Heart left ventricle (tissue), 16 donors: ENCODE results near the gene SND1. TPM values are rescaled to one million over a fixed set of nuclear protein-coding genes. Genes with fewer than 3 reads are reported as not detected.

Experiments
- ATAC-seq, 4 donors: fragments of 200-7000 bp; cut with Tn5 transposase; one replicate each; pipeline ENCODE4 v1.9.1; 2020 to 2022; ENCODE audit warnings: moderate library complexity in 4 of 4, mild to moderate bottlenecking in 3 of 4, moderate number of reproducible peaks in 1 of 4
- DNase-seq, 5 donors: peaks; one replicate each; pipeline ENCODE4 v3.0.0-alpha.2; 2020
- H3K27ac ChIP-seq, 12 donors: fragments of 200-600 bp; sonication (generic) in 4 of 12; one replicate each; pipeline versions ENCODE4 v1.5.0 to v1.8.0; 2016 to 2022; ENCODE audit warnings: mild to moderate bottlenecking in 2 of 12
- H3K27me3 ChIP-seq, 9 donors: fragments of 200-600 bp; sonication (generic) in 2 of 9; one replicate each; pipeline versions ENCODE4 v1.5.1 to v1.8.0; 2016 to 2022; ENCODE audit warnings: mild to moderate bottlenecking in 3 of 9
- H3K36me3 ChIP-seq, 9 donors: fragments of 200-600 bp; sonication (generic) in 2 of 9; one replicate each; pipeline versions ENCODE4 v1.5.0 to v1.8.0; 2018 to 2022; ENCODE audit warnings: mild to moderate bottlenecking in 2 of 9
- H3K4me1 ChIP-seq, 12 donors: fragments of 200-600 bp; sonication (generic) in 4 of 12; one replicate each; pipeline versions ENCODE4 v1.5.0 to v1.8.0; 2016 to 2022; ENCODE audit warnings: mild to moderate bottlenecking in 3 of 12
- H3K4me3 ChIP-seq, 12 donors: fragments of 200-600 bp; sonication (generic) in 4 of 12; one replicate each; pipeline versions ENCODE4 v1.5.0 to v1.8.0; 2017 to 2022; ENCODE audit warnings: mild to moderate bottlenecking in 9 of 12, moderate library complexity in 4 of 12
- H3K9me3 ChIP-seq, 12 donors: fragments of 200-600 bp; sonication (generic) in 4 of 12; one replicate each; pipeline versions ENCODE4 v1.5.0 to v1.8.0; 2016 to 2022; ENCODE audit warnings: mild to moderate bottlenecking in 1 of 12
- POLR2A ChIP-seq, 2 donors: fragments of 450-650 bp; IDR thresholded peaks; one replicate each; pipeline ENCODE4 v1.6.1; 2017; ENCODE audit warnings: antibody characterized with exemption in 2 of 2, mild to moderate bottlenecking in 2 of 2, moderate library complexity in 2 of 2
- WGBS, 4 donors: extraction: QIAGEN DNeasy Blood & Tissue Kit in 2 of 4; methylation state at CpG; one replicate each; pipeline versions ENCODE4 v1.1.5 to v1.1.7; 2013 to 2018; 5-methylcytosine and 5-hydroxymethylcytosine counted together
- intact Hi-C, 10 donors: fragments of 100-400 bp; cut with DNase I; formaldehyde crosslinking; loops; one replicate each; pipeline versions ENCODE4 v1.11.1 to v1.14.2; 2022
- polyA plus RNA-seq, 2 donors: library from polyadenylated mRNA; stranded (reverse); fragments of 200-250 nt; gene quantifications; one replicate each; pipeline ENCODE4 v1.2.3, GENCODE V29; 2013
- total RNA-seq, 9 donors: library from RNA; depleted of rRNA in 2 of 9; stranded (reverse); fragments of >200 nt in 2 of 9; fragmentation: NEBNext Ultra II Directional in 3 of 9; extraction: Animal tissue kit (Norgen Biotek cat#: 25700) in 3 of 9; gene quantifications; one replicate each; pipeline versions ENCODE4 v1.1.0 to v1.2.4, GENCODE V29; 2016 to 2023
- TF ChIP-seq, protein P1 (sequence below), 12 donors: fragments of 200-600 bp; sonication (generic) in 4 of 12; IDR thresholded peaks; one replicate each; pipeline versions ENCODE4 v1.5.0 to v1.8.0; 2018 to 2022; ENCODE audit warnings: antibody characterized with exemption in 12 of 12, mild to moderate bottlenecking in 5 of 12
- donor health status: ischemic (EF 13 %, LVEDD 7.1; RV severe dilation, severe dysfunction).
- donor health status: healthy with polysubstance abuse.
- donor health status: DM: no; HTN: yes; CAD: no.
- donor health status: DM: no; HTN: no; CAD: no.
- donor health status: ischemic (EF 25% LVEDD 6.9; RV normal size, moderate dysfunction).
- donor health status: ischemic (EF 25% LVEDD 5.7; RV mildly dilated, moderate dysfunction).
- donor health status: healthy.
- donor health status: DM: yes; HTN: yes; CAD: no.
- donor health status: ischemic (EF 35%, LVEDD 5.7; RV mildly dilated, moderate dysfunction).
- donor health status: nonischemic (EF 11% LVEDD 7.7; RV severe dilation, severe dysfunction).
- donor health status: DM: yes; HTN: yes; CAD: no.
- donor health status: PGD.
- donor health status: ischemic (EF 29% LVEDD 5.4; RV normal size, mild dysfunction).
- donor health status: nonischemic (EF 23%, LVEDD 6.1; RV moderate dilation, normal function).

Gene SND1
- total and polyA plus RNA-seq, 11 donors, result 45.6 to 115 (median 76.3) TPM

DNA sequence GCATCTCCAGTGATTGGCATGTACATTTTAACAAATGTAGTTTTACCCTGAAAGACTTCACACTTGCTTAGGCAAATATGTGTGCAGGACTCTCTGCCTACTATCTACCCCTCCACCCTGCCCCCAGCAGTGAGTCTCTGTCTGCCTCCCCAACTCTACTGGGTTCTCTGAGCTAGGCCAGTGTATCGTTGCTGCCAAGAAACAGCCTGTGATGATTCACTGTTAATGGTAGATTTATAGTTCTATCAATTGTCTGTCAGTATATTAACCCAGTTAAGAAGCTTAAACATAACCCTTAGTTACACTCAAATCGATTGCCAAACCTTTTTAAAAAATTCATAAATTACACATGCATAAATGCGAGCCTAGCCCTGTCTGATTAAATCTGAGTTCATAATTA, 137.0 kb downstream of the SND1 start:
- ATAC-seq, result no peak
- Histone ChIP-seq H3K4me3 (no peak overlapping the region), H3K27ac (no peak overlapping the region), H3K4me1 (peaks cover 0 to 40% (median 0%) of the 10 kb centered on the region in 12 donors), H3K27me3 (no peaks in the 10 kb centered on the region), H3K36me3 (no peaks in the 10 kb centered on the region), H3K9me3 (no peaks in the 10 kb centered on the region)
- intact Hi-C loops, result no loop called here
- TF ChIP-seq, protein P1, sequence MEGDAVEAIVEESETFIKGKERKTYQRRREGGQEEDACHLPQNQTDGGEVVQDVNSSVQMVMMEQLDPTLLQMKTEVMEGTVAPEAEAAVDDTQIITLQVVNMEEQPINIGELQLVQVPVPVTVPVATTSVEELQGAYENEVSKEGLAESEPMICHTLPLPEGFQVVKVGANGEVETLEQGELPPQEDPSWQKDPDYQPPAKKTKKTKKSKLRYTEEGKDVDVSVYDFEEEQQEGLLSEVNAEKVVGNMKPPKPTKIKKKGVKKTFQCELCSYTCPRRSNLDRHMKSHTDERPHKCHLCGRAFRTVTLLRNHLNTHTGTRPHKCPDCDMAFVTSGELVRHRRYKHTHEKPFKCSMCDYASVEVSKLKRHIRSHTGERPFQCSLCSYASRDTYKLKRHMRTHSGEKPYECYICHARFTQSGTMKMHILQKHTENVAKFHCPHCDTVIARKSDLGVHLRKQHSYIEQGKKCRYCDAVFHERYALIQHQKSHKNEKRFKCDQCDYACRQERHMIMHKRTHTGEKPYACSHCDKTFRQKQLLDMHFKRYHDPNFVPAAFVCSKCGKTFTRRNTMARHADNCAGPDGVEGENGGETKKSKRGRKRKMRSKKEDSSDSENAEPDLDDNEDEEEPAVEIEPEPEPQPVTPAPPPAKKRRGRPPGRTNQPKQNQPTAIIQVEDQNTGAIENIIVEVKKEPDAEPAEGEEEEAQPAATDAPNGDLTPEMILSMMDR (IDR thresholded peaks at IDR 0.05), result no peak
- TF ChIP-seq POLR2A (IDR thresholded peaks at IDR 0.05), result no peak
- DNase-seq, result no peak
- 94 to 95% (median 95%) methylated on average over 3 of the region's 3 CpGs for WGBS, 4 donors

DNA sequence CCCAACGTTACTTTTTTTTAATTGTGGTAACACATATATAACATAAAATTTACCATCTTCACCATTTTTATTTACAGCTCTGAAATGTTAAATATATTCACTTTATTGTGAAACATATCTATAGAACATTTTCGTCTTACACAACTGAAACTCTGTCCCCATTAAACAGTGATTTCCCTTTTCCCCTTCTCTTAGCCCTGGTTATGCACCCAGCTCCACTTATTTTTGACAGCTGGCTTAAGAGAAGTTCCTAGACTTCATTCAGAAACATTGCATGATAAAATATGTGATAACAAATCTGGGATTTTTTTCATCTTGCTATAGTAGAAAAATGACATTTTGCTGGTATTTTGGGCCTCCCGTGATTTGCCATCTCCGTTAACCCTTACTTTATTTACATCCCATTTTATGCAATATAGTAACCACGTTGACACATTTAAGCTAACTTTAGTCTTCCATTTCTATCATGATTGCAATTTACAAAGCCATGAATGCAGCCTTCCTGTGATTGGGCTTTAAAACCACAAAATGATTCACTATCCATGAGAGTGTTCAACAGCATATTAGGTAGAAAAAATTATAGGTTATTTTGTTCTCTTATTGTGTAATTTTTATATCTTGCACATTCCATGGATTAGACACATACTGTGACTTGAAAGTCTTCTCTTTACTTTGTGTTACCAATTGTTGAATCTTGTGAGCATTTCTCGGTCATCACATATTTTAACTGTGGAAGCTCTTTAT, 139.6 kb downstream of the SND1 start:
- Histone ChIP-seq H3K36me3 (no peaks in the 10 kb centered on the region), H3K27me3 (no peaks in the 10 kb centered on the region), H3K9me3 (no peaks in the 10 kb centered on the region), H3K4me1 (peaks cover 0 to 42% (median 0%) of the 10 kb centered on the region in 12 donors), H3K4me3 (no peak overlapping the region), H3K27ac (no peak overlapping the region)
- 91 to 93% (median 93%) methylated on average over 6 of the region's 6 CpGs for WGBS, 4 donors
- no peak for DNase-seq
- no peak for ATAC-seq
- TF ChIP-seq POLR2A (IDR thresholded peaks at IDR 0.05), result no peak
- TF ChIP-seq, protein P1 (IDR thresholded peaks at IDR 0.05), result no peak
- intact Hi-C loops, result no loop called here

DNA sequence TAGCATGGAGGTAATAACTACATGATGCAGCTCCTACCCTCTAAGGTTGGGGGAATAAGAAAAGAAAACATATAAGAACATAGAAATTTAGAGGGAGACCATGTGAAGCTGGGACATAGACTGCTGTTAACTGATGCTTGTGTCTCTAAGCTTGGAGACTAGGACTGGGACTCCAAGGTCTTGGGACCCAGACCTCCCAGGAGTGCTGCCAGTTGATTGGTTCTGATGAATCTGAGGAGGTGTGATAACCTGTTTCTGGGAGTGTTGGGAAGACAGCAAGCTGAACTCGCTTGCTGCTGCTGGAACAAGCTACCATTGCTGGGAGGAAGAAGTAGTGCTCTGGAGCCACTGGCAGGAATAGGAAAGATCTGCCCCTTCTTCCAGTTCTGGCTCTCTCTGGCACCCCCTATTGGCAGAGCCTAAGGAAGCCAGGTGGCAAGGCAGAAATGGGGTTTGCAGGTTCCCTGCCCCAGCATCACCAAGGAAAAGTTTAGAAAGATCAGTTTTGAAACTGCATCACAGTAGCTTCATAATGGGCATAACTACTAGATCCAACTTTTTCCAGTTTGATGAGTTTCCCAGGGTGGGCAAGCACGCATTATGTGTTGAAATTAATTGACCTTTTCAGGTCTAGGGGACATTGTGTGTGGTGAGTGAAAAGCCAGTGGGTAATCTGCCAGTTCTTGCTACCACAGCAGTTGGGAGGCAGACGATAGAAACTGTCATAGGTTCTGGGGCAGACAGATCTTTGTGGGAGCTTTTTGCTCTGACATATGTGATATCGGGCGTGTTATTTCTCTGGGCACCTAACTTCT, 140.7 kb downstream of the SND1 start:
- no peaks in the 10 kb centered on the region for H3K27me3 ChIP-seq
- DNase-seq, result no peak

More for the DNA sequence above, 140.7 kb downstream of the SND1 start:
- TF ChIP-seq, protein P1 (IDR thresholded peaks at IDR 0.05), result peak in 8 of 12 donors; percentile 22 to 51 (median 42)
- no peak for TF ChIP-seq POLR2A (IDR thresholded peaks at IDR 0.05)
- H3K4me3 ChIP-seq, result no peak overlapping the region
- intact Hi-C loops, result no loop called here
- H3K36me3 ChIP-seq, result no peaks in the 10 kb centered on the region
- H3K27ac ChIP-seq, result no peak overlapping the region
- H3K4me1 ChIP-seq, result peaks cover 0 to 40% (median 1%) of the 10 kb centered on the region in 12 donors
- no peaks in the 10 kb centered on the region for H3K9me3 ChIP-seq
- WGBS, 4 donors, result 94 to 97% (median 96%) methylated on average over 5 of the region's 5 CpGs
- no peak for ATAC-seq
